ENCODE results near the gene ICA1.
"Not testable (repeated sequence)": the region's sequence is repeated elsewhere in the genome, so short reads cannot be mapped to it uniquely, and the experiment has no call there.

Gene ICA1

DNA sequence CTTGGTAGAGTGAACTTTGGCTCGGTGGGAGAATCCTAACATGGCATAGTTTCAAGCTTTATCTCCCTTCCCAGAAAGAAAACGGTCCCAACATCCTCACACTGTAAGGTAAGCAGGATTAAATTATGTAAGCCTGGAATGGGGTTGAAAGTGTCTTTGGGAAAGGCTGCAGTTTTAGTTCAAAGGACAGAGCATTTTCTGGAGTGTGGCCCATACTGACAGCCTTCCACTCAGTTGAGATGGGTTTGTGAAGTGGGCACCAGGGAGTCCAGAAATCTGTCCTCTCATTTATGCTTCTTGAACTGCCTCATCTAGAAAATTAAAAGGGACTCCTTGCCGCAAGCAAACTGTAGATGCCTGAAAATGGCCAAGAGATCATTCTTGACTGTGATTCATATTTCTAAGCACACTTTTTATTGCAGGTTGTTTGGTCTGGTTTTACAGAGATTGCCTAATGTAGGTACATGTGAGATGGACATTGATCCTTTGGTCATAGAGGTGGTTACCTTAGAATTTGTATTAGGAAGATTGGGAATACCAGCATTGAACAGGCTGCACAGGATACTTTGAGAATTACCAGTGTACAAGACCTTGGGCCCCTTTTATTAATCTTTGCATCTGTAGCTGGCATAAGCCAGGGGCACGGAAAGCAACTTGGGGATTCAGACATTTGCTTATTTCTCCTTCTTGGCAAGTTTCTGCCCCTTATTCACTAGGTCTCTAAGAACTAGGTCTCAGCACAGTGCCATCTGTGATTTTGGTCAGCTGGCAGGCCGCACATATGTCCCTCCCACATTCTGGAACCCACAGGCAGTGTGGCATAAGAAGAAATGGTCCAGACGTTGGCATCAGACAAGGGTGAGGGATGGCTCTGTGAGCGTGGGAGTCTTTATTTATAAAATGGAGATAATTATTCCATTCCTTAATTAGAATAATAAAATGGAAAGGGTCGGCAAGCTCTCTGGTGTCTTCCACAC lies 167.5 kb downstream of the ICA1 start:
- no peak for DNase-seq (ENCODE audit: low spot score)

DNA sequence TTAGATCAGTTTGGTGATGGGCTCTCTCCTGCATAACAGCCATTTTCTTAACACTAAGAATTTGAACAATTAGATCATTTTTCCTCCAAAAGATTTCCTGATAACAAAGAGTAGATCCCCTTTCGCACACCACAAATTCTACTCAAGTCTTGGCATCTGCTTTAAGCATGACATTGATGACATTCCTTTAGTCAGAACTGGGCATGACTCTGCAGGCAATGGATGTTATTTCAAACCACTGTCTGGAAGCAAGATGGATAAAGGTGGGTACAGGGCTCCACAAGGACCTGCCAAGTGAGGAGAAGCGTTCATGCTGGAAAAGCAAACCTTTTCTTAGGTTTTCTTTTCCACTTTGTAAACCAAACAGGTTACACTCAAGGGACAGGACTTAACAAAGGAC lies 169.8 kb downstream of the ICA1 start:
- DNase-seq (ENCODE audit: low spot score): no peak

DNA sequence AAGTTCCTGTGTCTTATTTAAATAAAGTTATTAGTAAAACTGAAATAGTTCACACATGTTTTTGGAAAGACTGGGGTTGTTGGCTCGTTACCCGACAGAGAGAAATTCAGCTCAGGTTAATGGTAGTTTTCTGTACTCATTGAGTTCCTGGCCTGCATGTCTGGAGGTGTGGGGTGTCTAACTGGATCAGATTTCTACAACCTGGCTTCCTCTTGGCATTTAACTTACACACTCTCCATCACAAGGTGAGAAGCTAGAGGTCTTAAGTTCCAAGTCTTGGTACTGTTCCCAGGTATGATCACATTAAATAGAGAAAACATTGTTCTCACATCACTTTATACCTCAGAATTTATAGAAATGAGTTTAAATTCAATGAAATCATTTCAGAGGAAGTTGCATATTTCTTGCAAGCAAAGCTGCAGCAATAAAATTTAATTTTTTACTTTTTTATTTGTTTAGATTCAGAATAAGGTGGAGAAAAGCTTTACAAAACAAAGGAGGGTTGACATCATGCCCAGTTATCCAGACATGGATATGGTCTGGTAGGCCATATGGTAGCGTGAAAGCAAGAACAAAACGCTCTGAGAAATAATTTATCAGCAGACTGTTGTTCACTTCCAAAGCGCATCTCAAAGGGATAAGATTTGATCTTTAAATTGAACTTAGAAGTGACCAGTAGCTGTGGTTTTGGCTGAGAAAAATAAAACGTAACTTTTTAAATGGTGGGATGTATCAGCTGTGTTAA lies 172.8 kb downstream of the ICA1 start:
- no peak for DNase-seq (ENCODE audit: low spot score)

DNA sequence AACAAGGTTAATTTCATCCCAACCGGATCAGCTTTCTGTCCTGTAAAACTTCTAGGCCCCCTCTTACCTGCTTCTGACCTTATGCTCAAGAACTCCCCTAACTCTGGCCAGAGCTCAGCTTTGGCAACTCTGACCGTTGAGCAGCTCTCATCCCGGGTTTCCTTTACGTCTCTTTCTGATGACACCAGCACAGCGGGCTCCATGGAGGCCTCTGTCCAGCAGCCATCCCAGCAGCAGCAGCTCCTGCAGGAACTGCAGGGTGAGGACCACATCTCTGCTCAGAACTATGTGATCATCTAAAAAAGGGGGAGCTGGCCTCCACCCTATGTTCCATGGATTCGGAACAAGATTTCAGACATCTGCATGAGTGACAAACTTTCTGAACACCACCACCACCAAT lies 175.7 kb downstream of the ICA1 start:
- no peak for DNase-seq (ENCODE audit: low spot score)

DNA sequence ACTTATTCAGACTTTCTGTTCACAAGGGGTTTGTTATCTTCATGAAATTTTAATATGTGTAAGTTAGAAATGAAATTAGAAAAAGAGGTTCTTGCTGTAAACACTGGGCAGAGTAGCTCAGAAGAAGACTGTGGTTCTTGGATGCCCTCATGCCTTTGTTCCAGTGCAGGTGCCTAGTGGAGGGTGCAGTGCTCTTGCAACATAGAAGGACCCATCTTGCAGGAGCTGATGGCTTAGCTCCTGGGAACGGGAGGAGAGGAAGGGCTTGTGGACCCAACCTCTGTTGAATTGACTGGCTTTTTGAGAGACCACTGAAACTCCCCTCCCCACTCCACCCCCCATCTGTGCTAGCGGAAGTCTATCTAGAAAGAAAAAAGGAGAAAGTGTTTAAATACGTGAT lies 176.5 kb downstream of the ICA1 start:
- no peak for DNase-seq (ENCODE audit: low spot score)

DNA sequence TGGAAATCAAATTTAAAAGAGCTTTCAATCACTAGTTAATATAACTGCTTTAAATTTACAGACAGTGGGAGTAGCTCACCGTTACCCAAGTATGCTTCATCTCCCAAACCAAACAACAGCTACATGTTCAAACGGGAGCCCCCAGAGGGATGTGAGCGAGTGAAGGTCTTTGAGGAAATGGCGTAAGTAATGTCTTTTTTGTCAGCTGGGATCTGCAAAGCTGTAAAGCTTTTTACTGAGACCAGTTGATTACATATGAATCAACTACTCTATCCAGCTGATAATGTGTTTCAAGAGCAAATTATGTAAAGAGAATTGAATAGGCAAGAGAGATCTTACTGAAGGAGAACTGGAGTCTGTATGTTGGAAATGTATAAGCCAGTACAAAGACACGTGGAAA lies 177.1 kb downstream of the ICA1 start:
- DNase-seq (ENCODE audit: low spot score): no peak

DNA sequence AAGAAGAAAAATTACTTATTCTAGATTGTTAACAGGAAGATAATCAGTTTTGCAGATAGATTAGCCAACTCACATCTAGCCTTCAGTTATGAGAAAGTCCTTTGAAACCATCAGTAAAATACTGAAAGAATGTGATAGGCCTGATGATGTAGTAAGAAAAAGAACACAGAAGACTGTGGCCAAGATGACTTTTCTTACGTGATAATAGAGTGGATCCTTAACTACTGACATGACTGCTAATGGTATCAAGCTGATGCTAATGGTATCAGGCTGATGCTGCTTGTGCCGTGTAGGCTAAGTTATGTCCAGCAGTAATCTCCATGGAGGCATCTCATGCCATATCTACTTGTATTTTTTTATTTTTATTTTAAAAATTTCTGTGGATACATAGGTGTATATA lies 179.2 kb downstream of the ICA1 start:
- no peak for DNase-seq (ENCODE audit: low spot score)

DNA sequence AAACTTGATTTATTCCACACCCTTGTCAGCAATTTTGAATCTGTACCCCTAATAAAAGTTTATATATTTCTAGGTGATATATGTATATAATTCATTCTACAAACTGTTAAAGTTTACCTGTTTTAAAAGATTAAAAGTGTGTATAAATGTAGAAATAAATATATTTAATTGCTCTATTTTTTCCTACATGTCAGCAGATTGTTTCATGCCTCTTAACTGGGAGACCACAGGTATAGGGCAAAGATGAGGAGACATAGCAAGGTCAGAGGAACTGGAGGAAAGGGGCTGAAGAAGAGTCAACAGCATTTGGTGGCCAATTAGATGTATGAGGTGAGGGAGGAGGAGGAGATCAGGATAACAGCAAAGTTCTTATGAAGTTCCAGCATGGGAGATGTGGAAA lies 183.5 kb downstream of the ICA1 start:
- no peak for DNase-seq (ENCODE audit: low spot score)

DNA sequence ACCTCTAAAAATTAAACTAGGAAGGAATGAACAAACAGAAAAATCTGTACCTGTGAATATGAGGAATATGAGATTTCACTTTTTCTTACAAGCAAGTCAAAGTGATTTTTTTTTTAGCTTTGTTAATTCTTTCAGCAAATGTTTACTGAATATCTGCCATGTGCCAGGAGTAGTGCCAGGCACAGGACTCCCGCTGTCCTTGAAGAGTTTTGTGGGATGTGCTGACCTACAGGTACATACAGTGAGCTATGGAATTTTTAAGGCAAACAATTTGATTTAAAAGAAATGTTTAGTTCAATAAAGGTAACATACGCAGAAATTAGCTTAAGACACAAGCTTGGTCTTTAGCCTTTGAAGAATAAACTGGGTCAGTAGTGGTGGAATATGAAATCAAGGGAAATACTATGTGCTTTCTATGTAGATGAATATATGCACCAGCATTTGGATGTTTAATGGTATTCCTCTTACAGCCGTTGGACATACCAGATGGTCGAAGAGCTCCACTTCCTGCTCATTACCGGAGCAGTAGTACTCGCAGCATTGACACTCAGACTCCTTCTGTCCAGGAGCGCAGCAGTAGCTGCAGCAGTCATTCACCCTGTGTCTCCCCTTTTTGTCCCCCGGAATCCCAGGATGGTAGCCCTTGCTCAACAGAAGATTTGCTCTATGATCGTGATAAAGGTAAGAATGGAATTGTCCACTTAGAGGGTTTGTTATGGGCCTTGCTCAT lies 191.4 kb downstream of the ICA1 start:
- DNase-seq (ENCODE audit: low spot score): no peak

DNA sequence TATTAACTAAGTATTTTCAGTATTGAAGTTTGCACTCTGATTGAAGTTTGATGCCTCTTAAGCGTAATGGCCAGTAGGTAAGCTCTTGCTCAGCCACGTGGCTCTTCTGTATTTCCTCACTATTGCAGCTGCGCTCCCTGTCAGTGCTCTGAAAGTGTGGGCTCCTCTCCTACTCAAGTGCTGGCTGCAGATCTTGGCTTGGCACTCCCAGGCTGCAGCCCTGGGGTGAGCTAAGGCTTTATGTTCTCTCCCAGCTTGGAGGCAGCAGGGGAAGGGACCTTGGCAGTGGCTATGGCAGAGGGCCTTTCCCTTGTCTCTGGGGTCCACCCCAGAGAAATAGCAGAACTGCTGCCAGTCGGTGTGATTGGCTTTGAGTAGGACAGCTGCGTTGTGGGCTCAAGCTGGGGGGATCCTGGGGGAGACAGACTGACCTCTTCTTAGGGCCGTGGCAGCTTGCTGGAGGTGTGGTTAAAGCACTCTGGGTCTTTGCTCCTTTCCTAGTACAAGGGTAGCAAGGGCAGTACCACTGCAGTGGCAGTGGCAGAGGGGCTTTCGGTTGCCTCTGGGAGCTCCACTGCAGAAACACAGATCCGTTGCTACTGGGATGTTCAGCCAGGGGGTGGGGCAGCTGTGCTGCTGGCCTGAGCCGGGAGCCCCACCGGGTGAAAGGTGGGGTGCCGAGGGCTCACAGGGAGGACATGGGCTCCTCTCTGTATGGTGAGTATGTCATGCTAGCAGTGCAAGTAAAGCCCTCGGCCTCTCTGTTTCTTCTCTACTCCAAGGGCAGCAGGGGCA lies 192.9 kb downstream of the ICA1 start:
- no peak for DNase-seq (ENCODE audit: low spot score)

DNA sequence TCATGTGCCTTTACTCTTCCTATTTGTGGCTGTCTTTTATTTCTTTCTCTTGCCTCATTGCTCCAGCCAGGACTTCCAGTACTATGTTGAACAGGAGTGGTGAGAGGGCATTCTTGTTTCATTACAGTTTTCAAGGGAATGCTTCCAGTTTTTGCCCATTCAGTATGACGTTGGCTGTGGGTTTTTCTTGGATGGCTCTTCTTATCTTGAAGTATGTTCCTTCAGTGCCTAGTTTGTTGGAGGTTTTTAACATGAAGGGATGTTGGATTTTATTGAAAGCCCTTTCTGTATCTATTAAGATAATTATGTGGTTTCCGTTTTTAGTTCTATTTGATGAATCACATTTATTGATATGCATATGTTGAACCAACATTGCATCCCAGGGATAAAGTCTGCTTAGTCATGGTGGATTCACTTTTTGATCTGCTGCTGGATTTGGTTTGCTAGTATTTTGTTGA lies 196.6 kb downstream of the ICA1 start:
- no peak for DNase-seq (ENCODE audit: low spot score)

DNA sequence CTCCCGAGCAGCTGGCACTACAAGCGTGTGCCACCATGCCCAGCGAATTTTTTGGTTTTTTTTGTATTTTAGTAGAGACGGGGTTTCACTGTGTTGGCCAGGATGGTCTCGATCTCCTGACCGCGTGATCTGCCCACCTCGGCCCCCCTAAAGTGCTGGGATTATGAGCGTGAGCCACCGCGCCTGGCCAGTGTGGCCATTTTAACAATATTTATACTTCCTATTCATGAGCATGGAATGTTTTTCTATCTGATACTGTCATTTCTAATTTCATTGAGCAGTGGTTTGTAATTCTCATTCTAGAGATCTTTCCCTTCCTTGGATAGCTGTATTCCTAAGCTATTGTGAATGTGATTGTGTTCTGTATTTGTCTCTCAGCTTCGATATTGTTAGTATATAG lies 197.1 kb downstream of the ICA1 start:
- DNase-seq (ENCODE audit: low spot score): no peak

DNA sequence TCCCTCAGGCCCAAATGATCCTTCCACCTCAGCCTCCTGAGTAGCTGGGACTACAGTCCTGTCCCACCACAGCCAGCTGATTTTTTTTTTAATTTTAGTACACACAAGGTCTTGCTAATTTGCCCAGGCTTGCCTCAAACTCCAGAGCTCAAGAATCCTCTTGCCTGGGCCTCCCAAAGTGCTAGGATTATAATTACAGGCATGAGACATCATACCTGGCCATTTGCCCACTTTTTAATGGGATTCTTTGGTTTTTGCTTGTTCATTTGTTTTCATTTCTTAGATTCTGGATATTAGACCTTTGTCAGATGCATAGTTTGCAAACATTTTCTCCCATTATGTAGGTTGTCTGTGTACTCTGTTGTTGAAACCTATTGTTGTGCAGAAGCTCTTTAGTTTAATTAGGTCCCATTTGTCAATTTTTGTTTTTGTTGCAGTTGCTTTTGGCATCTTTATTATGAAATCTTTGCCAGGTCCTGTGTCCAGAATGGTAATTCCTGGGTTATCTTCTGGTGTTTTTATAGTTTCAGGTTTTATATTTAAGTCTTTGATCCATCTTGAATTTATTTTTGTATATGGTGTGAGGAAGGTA lies 198.2 kb downstream of the ICA1 start:
- DNase-seq (ENCODE audit: low spot score): no peak

DNA sequence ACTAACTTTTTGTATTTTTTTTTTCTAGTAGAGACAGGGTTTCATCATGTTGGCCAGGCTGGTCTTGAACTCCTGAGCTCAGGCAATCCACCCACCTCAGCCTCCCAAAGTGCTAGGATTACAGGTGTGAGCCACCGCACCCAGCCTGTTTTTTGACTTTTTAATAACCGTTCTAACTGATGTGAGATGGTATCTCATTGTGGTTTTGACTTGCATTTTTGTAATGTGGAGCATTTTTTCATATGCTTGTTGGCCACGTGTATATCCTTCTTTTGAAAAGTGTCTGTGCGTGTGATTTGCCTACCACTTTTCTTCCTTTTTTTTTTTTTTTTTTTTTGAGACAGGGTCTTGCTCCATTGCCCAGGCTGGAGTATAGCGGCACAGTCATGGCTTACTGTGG lies 198.7 kb downstream of the ICA1 start:
- DNase-seq (ENCODE audit: low spot score): not testable (repeated sequence)
